Neutrophil (primary cell): ENCODE measurements around the gene ANKRD39.

ENCODE experiments used
- H3K27ac ChIP-seq: fragments of 200-600 bp; sonication (generic); 2 replicates; pipeline ENCODE4 v1.5.1; 2016; ENCODE audit warnings: mild to moderate bottlenecking, moderate library complexity
- H3K27me3 ChIP-seq: fragments of 200-600 bp; sonication (generic); 2 replicates; pipeline ENCODE4 v1.6.0; 2016; ENCODE audit warnings: mild to moderate bottlenecking
- H3K36me3 ChIP-seq: fragments of 200-600 bp; sonication (generic); 2 replicates; pipeline ENCODE4 v1.5.1; 2017
- H3K4me1 ChIP-seq, 2 experiments: fragments of 200-600 bp in 1 of 2; sonication (generic) in 1 of 2; 1 replicate in 1 of 2; 2 replicates in 1 of 2; pipeline versions ENCODE4 v1.5.1 to v1.6.1; 2013 to 2016; ENCODE audit warnings: low read depth in 1 of 2, low read length in 1 of 2, mild to moderate bottlenecking in 1 of 2, moderate library complexity in 1 of 2; ENCODE audit not compliant: control insufficient read depth in 1 of 2, insufficient read depth in 1 of 2
- H3K4me3 ChIP-seq, 2 experiments: fragments of 200-600 bp in 1 of 2; sonication (generic) in 1 of 2; 1 replicate in 1 of 2; 2 replicates in 1 of 2; pipeline ENCODE4 v1.5.1; 2013 to 2016; ENCODE audit warnings: low read depth in 1 of 2, low read length in 1 of 2, mild to moderate bottlenecking in 1 of 2, moderate library complexity in 1 of 2
- H3K9me3 ChIP-seq: fragments of 200-600 bp; sonication (generic); 2 replicates; pipeline ENCODE4 v1.5.1; 2016
- TF ChIP-seq, protein P1 (sequence below): fragments of 200-600 bp; sonication (generic); IDR thresholded peaks from 2 replicates; pipeline ENCODE4 v1.5.1; 2016; ENCODE audit warnings: antibody characterized with exemption

ANKRD39 gene

DNA sequence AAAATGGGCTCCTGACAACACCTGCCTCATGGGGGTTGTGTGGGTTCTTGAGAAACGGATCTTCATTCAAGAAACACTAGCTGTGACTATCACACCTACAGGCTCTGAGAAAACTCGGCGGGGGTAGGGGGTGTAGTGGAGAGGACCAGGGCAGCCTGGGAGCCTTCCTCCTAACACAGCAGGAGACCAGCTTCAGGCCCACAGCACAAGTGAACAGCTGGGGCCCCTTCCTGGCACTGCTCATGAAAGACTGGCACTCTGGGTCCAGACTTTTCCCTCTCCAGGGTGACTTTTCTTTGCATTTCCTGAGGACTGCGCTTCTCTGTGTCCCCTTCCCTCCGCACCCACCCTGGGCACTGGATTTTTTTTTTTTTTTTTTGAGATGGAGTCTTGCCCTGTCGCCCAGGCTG is 19.2 kb upstream of the ANKRD39 start:
- Histone ChIP-seq H3K9me3 (no peaks in the 10 kb centered on the region), H3K4me3 (no peak overlapping the region), H3K27me3 (peaks cover 71% of the 10 kb centered on the region), H3K36me3 (no peaks in the 10 kb centered on the region), H3K4me1 (no peaks in the 10 kb centered on the region), H3K27ac (no peak overlapping the region)
- TF ChIP-seq, protein P1, sequence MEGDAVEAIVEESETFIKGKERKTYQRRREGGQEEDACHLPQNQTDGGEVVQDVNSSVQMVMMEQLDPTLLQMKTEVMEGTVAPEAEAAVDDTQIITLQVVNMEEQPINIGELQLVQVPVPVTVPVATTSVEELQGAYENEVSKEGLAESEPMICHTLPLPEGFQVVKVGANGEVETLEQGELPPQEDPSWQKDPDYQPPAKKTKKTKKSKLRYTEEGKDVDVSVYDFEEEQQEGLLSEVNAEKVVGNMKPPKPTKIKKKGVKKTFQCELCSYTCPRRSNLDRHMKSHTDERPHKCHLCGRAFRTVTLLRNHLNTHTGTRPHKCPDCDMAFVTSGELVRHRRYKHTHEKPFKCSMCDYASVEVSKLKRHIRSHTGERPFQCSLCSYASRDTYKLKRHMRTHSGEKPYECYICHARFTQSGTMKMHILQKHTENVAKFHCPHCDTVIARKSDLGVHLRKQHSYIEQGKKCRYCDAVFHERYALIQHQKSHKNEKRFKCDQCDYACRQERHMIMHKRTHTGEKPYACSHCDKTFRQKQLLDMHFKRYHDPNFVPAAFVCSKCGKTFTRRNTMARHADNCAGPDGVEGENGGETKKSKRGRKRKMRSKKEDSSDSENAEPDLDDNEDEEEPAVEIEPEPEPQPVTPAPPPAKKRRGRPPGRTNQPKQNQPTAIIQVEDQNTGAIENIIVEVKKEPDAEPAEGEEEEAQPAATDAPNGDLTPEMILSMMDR = no peak

DNA sequence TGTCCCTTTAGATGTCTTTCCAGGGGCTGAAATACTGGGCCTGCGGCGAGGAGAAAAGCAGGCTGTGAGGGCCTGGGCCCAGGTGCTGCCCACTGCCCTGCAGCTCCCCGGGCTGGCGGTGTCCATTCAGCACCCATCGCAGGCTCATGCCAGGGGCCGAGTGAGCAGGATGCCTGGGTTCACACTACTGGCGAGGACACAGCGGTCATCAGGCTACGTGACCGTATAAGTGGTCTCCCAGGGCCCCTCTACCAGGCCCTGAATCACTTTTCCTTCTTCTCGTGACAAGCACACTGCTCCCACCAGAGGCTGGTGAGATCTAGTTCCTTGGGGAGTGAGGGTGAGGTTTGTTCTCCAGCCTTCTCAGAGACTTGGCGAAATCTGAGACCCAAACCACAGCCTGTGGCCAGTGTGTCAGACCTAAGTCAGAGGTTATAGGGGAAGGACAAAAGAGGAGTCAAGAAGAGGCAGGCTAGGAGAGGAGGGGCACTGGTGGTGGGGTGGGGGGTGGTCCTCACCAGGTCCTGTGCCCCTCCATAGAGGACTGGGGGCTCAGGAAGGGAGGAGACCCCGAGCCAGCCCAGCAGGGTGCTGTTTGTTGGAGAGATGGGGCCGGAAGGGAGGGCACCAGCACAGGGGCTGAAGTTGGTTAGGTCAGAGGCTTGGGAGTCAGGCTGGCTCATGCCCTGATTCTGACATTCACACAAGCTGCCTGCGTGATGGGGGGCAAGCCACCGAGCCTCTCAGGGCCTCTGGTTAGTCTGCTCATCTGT is 18.6 kb upstream of the ANKRD39 start:
- no peak overlapping the region for H3K4me3 ChIP-seq
- H3K4me1 ChIP-seq = no peaks in the 10 kb centered on the region
- H3K27ac ChIP-seq = no peak overlapping the region
- H3K36me3 ChIP-seq = no peaks in the 10 kb centered on the region
- TF ChIP-seq, protein P1 = no peak
- peaks cover 73% of the 10 kb centered on the region for H3K27me3 ChIP-seq
- no peaks in the 10 kb centered on the region for H3K9me3 ChIP-seq

DNA sequence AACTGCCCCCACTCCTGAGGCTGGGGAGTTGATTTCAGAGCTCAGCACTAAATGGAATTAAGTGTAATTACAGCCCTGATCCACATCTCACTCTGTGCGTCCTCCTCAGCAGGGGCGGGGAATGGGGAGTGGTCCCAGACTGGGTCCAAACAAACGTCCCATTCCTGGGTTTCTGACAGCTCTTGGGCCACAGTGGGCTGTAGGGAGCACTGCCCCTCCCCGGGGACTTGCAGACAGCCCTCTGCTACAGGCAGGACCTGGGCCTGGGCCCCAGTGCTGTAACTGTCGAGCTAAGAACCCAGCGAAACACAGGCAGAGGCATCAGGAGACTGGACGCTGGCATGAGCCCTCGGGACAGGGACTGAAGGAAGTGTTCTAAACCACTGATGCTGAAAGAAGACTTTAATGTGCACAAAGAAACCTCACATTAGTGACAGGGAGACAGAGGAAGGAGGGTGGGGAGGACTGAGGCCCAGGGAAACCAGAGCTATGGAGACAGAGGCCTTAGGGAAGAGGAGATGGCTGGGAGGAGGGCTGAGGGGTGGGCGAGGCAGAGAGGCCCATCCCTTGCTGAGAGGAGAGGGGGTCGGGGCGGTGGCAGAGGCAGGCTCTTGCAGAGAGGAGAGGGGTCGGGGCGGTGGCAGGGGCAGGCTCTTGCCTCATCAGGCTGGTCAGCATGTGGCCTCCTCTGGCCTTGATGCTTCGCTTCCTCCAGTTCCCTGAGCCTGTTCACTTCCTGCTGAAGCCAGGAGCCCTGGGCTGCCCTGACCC is 17.9 kb upstream of the ANKRD39 start:
- H3K27ac ChIP-seq = no peak overlapping the region
- TF ChIP-seq, protein P1 = no peak
- peaks cover 0 to under 1% of the 10 kb centered on the region in 2 experiments for H3K4me1 ChIP-seq
- H3K4me3 ChIP-seq = no peak overlapping the region
- no peaks in the 10 kb centered on the region for H3K36me3 ChIP-seq
- H3K27me3 ChIP-seq = peaks cover 78% of the 10 kb centered on the region
- no peaks in the 10 kb centered on the region for H3K9me3 ChIP-seq

DNA sequence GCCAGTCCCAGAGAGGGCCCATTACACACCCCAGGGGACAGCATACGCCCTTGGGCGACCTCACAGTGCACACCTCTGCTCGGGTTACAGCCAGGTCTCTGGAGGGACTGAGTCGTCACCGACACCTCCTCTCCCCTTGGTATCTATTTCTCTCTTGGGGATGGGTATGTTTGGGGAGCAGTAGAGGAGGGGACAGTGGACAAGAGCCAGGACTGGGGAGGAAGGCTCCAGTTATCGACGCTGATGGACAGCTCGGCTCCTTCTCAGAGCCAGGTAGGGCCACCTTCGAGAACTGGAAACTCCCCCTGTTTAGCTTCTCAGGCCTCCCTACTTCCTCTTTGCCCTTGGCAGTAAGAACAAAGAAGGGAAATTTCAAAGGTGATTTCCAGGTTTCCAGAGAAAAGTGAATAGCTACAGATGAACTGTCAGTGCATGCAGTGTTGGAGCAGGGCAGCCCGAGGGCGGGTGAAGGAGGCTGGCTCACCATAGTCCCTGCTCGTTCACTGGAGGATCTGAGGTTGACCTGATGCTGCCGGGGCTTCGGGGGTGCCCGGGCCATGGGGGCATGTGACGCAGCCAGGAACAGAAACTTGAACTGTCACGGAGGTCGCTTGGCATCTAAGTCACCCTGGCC is 16.5 kb upstream of the ANKRD39 start:
- peaks cover 4 to 10% of the 10 kb centered on the region in 2 experiments for H3K4me1 ChIP-seq
- peaks cover 92% of the 10 kb centered on the region for H3K27me3 ChIP-seq
- H3K4me3 ChIP-seq = no peak overlapping the region
- no peaks in the 10 kb centered on the region for H3K36me3 ChIP-seq
- no peak overlapping the region for H3K27ac ChIP-seq
- TF ChIP-seq, protein P1 = no peak
- H3K9me3 ChIP-seq = no peaks in the 10 kb centered on the region

DNA sequence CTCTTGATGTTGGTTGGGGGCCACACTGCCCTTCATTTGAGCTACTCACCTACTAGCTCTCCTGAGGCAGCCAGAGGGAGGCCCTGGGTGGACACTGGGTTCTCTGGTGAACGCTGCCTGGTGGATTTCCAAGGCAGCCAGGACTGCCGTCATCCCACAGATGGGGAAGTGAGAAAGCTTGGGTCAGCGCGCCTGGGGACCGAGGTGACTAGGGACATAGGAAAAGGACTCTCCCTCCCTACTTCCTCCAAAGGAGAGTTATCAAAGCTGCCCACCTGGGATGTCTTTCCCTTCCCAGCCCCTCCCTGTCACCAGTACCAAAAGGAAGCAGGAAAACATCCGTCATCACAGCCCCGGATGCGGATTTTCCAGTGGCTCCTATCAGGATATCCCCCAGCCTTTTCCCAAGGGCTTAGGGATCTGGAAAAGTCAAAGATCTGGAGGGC is 15.9 kb upstream of the ANKRD39 start:
- Histone ChIP-seq H3K9me3 (no peaks in the 10 kb centered on the region), H3K36me3 (no peaks in the 10 kb centered on the region), H3K27ac (no peak overlapping the region), H3K4me3 (no peak overlapping the region), H3K4me1 (peaks cover 7 to 16% of the 10 kb centered on the region in 2 experiments), H3K27me3 (peaks cover 97% of the 10 kb centered on the region)
- TF ChIP-seq, protein P1 = no peak
